Measurements from ENCODE around the gene THOC2. TPM values are rescaled to one million over a fixed set of nuclear protein-coding genes. Genes with fewer than 3 reads are reported as not detected.

THOC2 gene
- total and polyA plus RNA-seq, 2 of the 8 experiments (the other 6 are each of a cell fraction or from before 2014, with no cell fraction given): 32.7 to 68.8 TPM

DNA sequence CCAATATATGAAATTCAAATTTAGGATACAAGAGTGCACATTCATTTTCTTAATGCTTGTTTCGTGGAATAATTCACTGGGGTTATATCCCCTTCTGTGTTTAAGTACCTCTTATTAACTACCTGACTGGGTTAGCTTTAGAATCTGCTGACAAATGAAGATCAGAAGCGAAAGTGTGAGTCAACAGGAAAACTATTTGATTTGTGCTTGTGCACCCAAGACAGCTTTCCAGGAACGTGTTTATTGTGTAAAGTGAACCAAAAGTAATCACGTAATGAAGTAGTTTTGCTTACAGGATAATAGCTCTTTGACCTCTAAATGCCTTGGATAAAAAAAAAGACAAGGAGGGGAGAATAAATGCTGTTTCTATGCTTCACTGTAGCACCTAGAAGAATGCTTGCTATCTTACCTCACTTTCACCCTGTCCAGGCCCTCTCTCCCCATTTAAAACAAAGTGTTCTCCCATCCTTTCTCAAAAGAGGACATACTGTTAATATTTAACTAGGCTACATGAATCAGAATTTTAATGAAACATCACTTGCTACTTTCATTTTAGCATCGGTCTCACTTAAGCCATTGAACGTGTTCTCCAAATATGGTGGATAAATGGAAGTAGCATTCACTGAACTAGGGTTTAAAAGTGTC is 141.9 kb downstream of the THOC2 start (continued):
- TF ChIP-seq, protein P1, sequence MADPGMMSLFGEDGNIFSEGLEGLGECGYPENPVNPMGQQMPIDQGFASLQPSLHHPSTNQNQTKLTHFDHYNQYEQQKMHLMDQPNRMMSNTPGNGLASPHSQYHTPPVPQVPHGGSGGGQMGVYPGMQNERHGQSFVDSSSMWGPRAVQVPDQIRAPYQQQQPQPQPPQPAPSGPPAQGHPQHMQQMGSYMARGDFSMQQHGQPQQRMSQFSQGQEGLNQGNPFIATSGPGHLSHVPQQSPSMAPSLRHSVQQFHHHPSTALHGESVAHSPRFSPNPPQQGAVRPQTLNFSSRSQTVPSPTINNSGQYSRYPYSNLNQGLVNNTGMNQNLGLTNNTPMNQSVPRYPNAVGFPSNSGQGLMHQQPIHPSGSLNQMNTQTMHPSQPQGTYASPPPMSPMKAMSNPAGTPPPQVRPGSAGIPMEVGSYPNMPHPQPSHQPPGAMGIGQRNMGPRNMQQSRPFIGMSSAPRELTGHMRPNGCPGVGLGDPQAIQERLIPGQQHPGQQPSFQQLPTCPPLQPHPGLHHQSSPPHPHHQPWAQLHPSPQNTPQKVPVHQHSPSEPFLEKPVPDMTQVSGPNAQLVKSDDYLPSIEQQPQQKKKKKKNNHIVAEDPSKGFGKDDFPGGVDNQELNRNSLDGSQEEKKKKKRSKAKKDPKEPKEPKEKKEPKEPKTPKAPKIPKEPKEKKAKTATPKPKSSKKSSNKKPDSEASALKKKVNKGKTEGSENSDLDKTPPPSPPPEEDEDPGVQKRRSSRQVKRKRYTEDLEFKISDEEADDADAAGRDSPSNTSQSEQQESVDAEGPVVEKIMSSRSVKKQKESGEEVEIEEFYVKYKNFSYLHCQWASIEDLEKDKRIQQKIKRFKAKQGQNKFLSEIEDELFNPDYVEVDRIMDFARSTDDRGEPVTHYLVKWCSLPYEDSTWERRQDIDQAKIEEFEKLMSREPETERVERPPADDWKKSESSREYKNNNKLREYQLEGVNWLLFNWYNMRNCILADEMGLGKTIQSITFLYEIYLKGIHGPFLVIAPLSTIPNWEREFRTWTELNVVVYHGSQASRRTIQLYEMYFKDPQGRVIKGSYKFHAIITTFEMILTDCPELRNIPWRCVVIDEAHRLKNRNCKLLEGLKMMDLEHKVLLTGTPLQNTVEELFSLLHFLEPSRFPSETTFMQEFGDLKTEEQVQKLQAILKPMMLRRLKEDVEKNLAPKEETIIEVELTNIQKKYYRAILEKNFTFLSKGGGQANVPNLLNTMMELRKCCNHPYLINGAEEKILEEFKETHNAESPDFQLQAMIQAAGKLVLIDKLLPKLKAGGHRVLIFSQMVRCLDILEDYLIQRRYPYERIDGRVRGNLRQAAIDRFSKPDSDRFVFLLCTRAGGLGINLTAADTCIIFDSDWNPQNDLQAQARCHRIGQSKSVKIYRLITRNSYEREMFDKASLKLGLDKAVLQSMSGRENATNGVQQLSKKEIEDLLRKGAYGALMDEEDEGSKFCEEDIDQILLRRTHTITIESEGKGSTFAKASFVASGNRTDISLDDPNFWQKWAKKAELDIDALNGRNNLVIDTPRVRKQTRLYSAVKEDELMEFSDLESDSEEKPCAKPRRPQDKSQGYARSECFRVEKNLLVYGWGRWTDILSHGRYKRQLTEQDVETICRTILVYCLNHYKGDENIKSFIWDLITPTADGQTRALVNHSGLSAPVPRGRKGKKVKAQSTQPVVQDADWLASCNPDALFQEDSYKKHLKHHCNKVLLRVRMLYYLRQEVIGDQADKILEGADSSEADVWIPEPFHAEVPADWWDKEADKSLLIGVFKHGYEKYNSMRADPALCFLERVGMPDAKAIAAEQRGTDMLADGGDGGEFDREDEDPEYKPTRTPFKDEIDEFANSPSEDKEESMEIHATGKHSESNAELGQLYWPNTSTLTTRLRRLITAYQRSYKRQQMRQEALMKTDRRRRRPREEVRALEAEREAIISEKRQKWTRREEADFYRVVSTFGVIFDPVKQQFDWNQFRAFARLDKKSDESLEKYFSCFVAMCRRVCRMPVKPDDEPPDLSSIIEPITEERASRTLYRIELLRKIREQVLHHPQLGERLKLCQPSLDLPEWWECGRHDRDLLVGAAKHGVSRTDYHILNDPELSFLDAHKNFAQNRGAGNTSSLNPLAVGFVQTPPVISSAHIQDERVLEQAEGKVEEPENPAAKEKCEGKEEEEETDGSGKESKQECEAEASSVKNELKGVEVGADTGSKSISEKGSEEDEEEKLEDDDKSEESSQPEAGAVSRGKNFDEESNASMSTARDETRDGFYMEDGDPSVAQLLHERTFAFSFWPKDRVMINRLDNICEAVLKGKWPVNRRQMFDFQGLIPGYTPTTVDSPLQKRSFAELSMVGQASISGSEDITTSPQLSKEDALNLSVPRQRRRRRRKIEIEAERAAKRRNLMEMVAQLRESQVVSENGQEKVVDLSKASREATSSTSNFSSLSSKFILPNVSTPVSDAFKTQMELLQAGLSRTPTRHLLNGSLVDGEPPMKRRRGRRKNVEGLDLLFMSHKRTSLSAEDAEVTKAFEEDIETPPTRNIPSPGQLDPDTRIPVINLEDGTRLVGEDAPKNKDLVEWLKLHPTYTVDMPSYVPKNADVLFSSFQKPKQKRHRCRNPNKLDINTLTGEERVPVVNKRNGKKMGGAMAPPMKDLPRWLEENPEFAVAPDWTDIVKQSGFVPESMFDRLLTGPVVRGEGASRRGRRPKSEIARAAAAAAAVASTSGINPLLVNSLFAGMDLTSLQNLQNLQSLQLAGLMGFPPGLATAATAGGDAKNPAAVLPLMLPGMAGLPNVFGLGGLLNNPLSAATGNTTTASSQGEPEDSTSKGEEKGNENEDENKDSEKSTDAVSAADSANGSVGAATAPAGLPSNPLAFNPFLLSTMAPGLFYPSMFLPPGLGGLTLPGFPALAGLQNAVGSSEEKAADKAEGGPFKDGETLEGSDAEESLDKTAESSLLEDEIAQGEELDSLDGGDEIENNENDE (IDR thresholded peaks at IDR 0.05; ENCODE audit: insufficient replicate concordance, low read length): no peak
- TF ChIP-seq CEBPB (IDR thresholded peaks at IDR 0.05; ENCODE audit: low read depth, low read length) (no peak), YY1 (IDR thresholded peaks at IDR 0.05; ENCODE audit: low read depth, low read length) (no peak), SP4 (IDR thresholded peaks at IDR 0.05; ENCODE audit: low read length) (no peak), SUZ12 (IDR thresholded peaks at IDR 0.05; ENCODE audit: low read length) (no peak), GTF2F1 (IDR thresholded peaks at IDR 0.05; ENCODE audit: borderline replicate concordance, low read depth, low read length) (no peak), EZH2 (IDR thresholded peaks at IDR 0.05; ENCODE audit: low read depth, low read length, severe bottlenecking) (no peak), TBP (IDR thresholded peaks at IDR 0.05; ENCODE audit: low read depth, low read length) (no peak), TCF12 (IDR thresholded peaks at IDR 0.05; ENCODE audit: low read depth, low read length) (no peak), PHF8 (conservative IDR thresholded peaks at IDR 0.05; ENCODE audit: low read depth, low read length) (no peak), TAF7 (optimal IDR thresholded peaks at IDR 0.05; ENCODE audit: borderline replicate concordance, low read depth, low read length) (no peak)
